GM21526 (cell line): ENCODE results near the gene MRPS5.

ENCODE experiments used
- ATAC-seq: cut with Tn5 transposase; IDR thresholded peaks from one replicate; pipeline ENCODE4 v1.9.1; 2021; ENCODE audit warnings: moderate library complexity; ENCODE audit not compliant: unreplicated experiment, low FRiP score

MRPS5 gene

GRCh38 chr2:95061601-95062183 is 59.9 kb downstream of the MRPS5 start:
- no peak for ATAC-seq

GRCh38 chr2:95061119-95061512 is 60.5 kb downstream of the MRPS5 start:
- no peak for ATAC-seq

- no peak for ATAC-seq
These were observed 61.0 kb downstream of the MRPS5 start for GRCh38 chr2:95060446-95061118.

GRCh38 chr2:95059656-95060370 is 61.8 kb downstream of the MRPS5 start:
- ATAC-seq, result no peak

GRCh38 chr2:95058989-95059641 is 62.5 kb downstream of the MRPS5 start:
- ATAC-seq, result no peak

GRCh38 chr2:95058466-95058988 is 63.1 kb downstream of the MRPS5 start:
- no peak for ATAC-seq

- no peak for ATAC-seq
These were observed 63.9 kb downstream of the MRPS5 start for GRCh38 chr2:95057535-95058370.

- ATAC-seq, result no peak
These were observed 64.8 kb downstream of the MRPS5 start for GRCh38 chr2:95056461-95057459.

- no peak for ATAC-seq
These were observed 65.6 kb downstream of the MRPS5 start for GRCh38 chr2:95056044-95056443.

GRCh38 chr2:95055262-95055661 is 66.3 kb downstream of the MRPS5 start:
- no peak for ATAC-seq

GRCh38 chr2:95054016-95054415 is 67.6 kb downstream of the MRPS5 start:
- no peak for ATAC-seq

GRCh38 chr2:95053543-95053942 is 68.1 kb downstream of the MRPS5 start:
- ATAC-seq, result no peak

GRCh38 chr2:95052804-95053479 is 68.7 kb downstream of the MRPS5 start:
- ATAC-seq, result no peak

GRCh38 chr2:95052307-95052706 is 69.3 kb downstream of the MRPS5 start:
- no peak for ATAC-seq

- ATAC-seq, result no peak
These were observed 70.0 kb downstream of the MRPS5 start for GRCh38 chr2:95051626-95052025.

- no peak for ATAC-seq
These were observed 71.0 kb downstream of the MRPS5 start for GRCh38 chr2:95050385-95051300.

- no peak for ATAC-seq
These were observed 71.6 kb downstream of the MRPS5 start for GRCh38 chr2:95049961-95050360.

- ATAC-seq, result no peak
These were observed 72.0 kb downstream of the MRPS5 start for GRCh38 chr2:95049683-95049955.
